Vagina (tissue), 2 donors: ENCODE measurements around the gene RPL32.

Experiments used
- POLR2A ChIP-seq, 2 donors: fragments of 450-650 bp; IDR thresholded peaks; one replicate each; pipeline ENCODE4 v1.6.1; 2017; ENCODE audit warnings: antibody characterized with exemption in 2 of 2, mild to moderate bottlenecking in 2 of 2, moderate library complexity in 2 of 2
- POLR2AphosphoS5 ChIP-seq, 2 donors: sonication (generic); formaldehyde crosslinking; IDR thresholded peaks; one replicate each; pipeline ENCODE4 v1.9.0; 2017; ENCODE audit warnings: antibody characterized with exemption in 2 of 2, mild to moderate bottlenecking in 2 of 2, low read depth in 1 of 2; ENCODE audit not compliant: insufficient read depth in 1 of 2
- TF ChIP-seq, protein P1 (sequence below), 3 experiments: fragments of 450-650 bp in 2 of 3; fragments of 200-600 bp in 1 of 3; sonication (generic) in 1 of 3; IDR thresholded peaks; one replicate each; pipeline ENCODE4 v1.5.1; 2017 to 2019; ENCODE audit warnings: antibody characterized with exemption in 3 of 3, mild to moderate bottlenecking in 2 of 3, moderate library complexity in 2 of 3

DNA sequence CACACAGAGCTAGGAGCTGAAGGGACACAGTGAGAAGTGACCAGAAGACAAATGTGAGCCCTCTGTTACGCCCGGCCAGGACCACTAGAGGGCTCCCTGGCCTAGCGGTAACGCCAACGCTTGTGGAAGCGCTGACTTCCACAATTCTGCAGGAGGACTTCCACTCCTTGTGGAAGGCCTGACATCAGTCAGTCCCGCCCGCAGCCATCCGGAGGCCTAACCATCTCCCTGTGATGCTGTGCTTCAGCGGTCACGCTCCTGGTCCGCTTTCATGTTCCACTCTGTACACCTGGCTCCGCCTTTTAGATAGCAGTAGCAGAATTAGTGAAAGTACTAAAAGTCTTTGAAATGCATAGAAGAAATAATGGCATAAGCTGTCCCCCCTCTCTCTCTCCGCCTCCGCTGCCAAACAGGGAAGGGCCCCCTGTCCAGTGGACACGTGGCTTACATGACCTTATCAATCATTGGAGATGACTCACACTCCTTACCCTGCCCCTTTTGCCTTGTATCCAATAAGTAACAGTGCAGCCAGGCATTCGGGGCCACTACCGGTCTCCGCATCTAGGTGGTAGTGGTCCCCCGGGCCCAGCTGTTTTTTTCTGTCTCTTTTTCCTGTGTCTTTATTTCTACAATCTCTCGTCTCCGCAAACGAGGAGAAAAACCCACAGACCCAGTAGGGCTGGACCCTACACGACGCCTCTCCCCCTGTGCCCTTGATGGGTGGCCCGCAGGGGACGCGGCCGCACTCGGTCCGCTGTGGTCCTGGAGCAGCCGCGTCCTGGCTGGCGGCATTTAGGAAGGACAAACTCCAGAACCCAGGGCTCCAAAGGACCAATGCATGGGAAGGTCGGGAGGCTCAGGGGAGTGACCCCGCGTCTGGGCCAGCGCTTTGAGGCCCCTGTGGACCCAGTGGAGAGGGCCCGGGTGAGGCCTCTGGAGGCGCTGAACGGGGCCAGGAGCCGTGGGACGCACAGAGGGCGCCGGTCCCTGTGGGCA lies 27.0 kb upstream of the RPL32 start:
- TF ChIP-seq, protein P1, sequence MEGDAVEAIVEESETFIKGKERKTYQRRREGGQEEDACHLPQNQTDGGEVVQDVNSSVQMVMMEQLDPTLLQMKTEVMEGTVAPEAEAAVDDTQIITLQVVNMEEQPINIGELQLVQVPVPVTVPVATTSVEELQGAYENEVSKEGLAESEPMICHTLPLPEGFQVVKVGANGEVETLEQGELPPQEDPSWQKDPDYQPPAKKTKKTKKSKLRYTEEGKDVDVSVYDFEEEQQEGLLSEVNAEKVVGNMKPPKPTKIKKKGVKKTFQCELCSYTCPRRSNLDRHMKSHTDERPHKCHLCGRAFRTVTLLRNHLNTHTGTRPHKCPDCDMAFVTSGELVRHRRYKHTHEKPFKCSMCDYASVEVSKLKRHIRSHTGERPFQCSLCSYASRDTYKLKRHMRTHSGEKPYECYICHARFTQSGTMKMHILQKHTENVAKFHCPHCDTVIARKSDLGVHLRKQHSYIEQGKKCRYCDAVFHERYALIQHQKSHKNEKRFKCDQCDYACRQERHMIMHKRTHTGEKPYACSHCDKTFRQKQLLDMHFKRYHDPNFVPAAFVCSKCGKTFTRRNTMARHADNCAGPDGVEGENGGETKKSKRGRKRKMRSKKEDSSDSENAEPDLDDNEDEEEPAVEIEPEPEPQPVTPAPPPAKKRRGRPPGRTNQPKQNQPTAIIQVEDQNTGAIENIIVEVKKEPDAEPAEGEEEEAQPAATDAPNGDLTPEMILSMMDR (IDR thresholded peaks at IDR 0.05) = peak; percentile 88 to 94 (median 88)
- TF ChIP-seq POLR2A (IDR thresholded peaks at IDR 0.05) (no peak), POLR2AphosphoS5 (IDR thresholded peaks at IDR 0.05; ENCODE audit: insufficient read depth in 1 of 2, low read depth in 1 of 2) (peak in 1 of 2 donors; percentile 58)
